Thoracic aorta (tissue), 2 donors: ENCODE data around the gene MBD3L1. TPM values are rescaled to one million over a fixed set of nuclear protein-coding genes. Genes with fewer than 3 reads are reported as not detected.

Source experiments
- ATAC-seq: fragments of 150-250 bp; one replicate; pipeline ENCODE4 v1.8.0; 2017; ENCODE audit warnings: low read depth; ENCODE audit not compliant: insufficient number of reproducible peaks, low FRiP score
- DNase-seq: peaks from one replicate; pipeline ENCODE4 v3.0.0-alpha.2; 2020; ENCODE audit warnings: low spot score
- H3K27ac ChIP-seq, 2 donors: fragments of 200-600 bp; sonication (generic); 1 replicate in 1 of 2; 2 replicates in 1 of 2; pipeline ENCODE4 v1.5.1; 2016; ENCODE audit warnings: mild to moderate bottlenecking in 2 of 2, moderate library complexity in 2 of 2
- H3K27me3 ChIP-seq: fragments of 200-600 bp; sonication (generic); replicated peaks from 2 replicates; pipeline ENCODE4 v1.6.0; 2016; ENCODE audit warnings: mild to moderate bottlenecking; ENCODE audit not compliant: insufficient read depth
- H3K36me3 ChIP-seq: fragments of 200-600 bp; sonication (generic); one replicate; pipeline ENCODE4 v1.5.1; 2016
- H3K4me1 ChIP-seq, 2 donors: fragments of 200-600 bp; sonication (generic); 1 replicate in 1 of 2; 2 replicates in 1 of 2; pipeline versions ENCODE4 v1.5.1 to v1.6.0; 2016; ENCODE audit warnings: low read depth in 2 of 2, mild to moderate bottlenecking in 1 of 2; ENCODE audit not compliant: control insufficient read depth in 1 of 2
- H3K4me3 ChIP-seq: fragments of 200-600 bp; sonication (generic); 2 replicates; pipeline ENCODE4 v1.5.1; 2016; ENCODE audit warnings: mild to moderate bottlenecking
- H3K9me3 ChIP-seq: fragments of 200-600 bp; sonication (generic); 2 replicates; pipeline ENCODE4 v1.5.1; 2016
- CTCF ChIP-seq: fragments of 200-600 bp; sonication (generic); IDR thresholded peaks from one replicate; pipeline ENCODE4 v1.5.1; 2019; ENCODE audit warnings: antibody characterized with exemption
- total RNA-seq, 2 donors: library from RNA; depleted of rRNA; stranded (reverse); fragments of >200 nt; gene quantifications; one replicate each; pipeline versions ENCODE4 v1.1.0 to v1.2.3, GENCODE V29; 2016

The MBD3L1 gene
- total RNA-seq, 2 donors from 2014 or later, result not detected

GRCh38 chr19:8831373-8831772, 804 bp upstream of the MBD3L1 start:
- peak overlapping the region in 1 of 2 donors; percentile 96 for H3K27ac ChIP-seq
- H3K9me3 ChIP-seq, result no peaks in the 10 kb centered on the region
- peak overlapping the region; percentile 87 for H3K4me3 ChIP-seq
- no peaks in the 10 kb centered on the region for H3K27me3 ChIP-seq
- no peak for TF ChIP-seq CTCF
- peaks cover 5 to 13% of the 10 kb centered on the region in 2 donors for H3K4me1 ChIP-seq
- peaks cover 16% of the 10 kb centered on the region for H3K36me3 ChIP-seq
- no peak for DNase-seq
- ATAC-seq, result no peak

- peak overlapping the region; percentile 87 for H3K4me3 ChIP-seq
- H3K27ac ChIP-seq, result peak overlapping the region; percentile 96 to 97
- ATAC-seq (peak; percentile 2), DNase-seq (no peak)
- H3K36me3 ChIP-seq, result peaks cover 12% of the 10 kb centered on the region
- peaks cover 5 to 13% of the 10 kb centered on the region in 2 donors for H3K4me1 ChIP-seq
- no peak for TF ChIP-seq CTCF
- H3K27me3 ChIP-seq, result no peaks in the 10 kb centered on the region
- no peaks in the 10 kb centered on the region for H3K9me3 ChIP-seq
These were observed 395 bp upstream of the MBD3L1 start for GRCh38 chr19:8831832-8832131.

- H3K4me1 ChIP-seq, result peaks cover 5 to 12% of the 10 kb centered on the region in 2 donors
- H3K27ac ChIP-seq, result no peak overlapping the region
- DNase-seq, result no peak
- no peak overlapping the region for H3K4me3 ChIP-seq
- no peaks in the 10 kb centered on the region for H3K9me3 ChIP-seq
- no peaks in the 10 kb centered on the region for H3K27me3 ChIP-seq
- TF ChIP-seq CTCF, result no peak
- H3K36me3 ChIP-seq, result no peaks in the 10 kb centered on the region
- no peak for ATAC-seq
These were observed 3.3 kb downstream of the MBD3L1 start for GRCh38 chr19:8835446-8835845.

- no peak for TF ChIP-seq CTCF
- no peak overlapping the region for H3K4me3 ChIP-seq
- H3K9me3 ChIP-seq, result no peaks in the 10 kb centered on the region
- no peak overlapping the region for H3K27ac ChIP-seq
- ATAC-seq, result no peak
- H3K36me3 ChIP-seq, result no peaks in the 10 kb centered on the region
- no peak for DNase-seq
- peaks cover 5 to 8% of the 10 kb centered on the region in 2 donors for H3K4me1 ChIP-seq
- no peaks in the 10 kb centered on the region for H3K27me3 ChIP-seq
These were observed 3.7 kb downstream of the MBD3L1 start for GRCh38 chr19:8835877-8836276.

- Histone ChIP-seq H3K36me3 (no peaks in the 10 kb centered on the region), H3K4me3 (no peak overlapping the region), H3K4me1 (no peaks in the 10 kb centered on the region), H3K27me3 (no peaks in the 10 kb centered on the region), H3K9me3 (no peaks in the 10 kb centered on the region), H3K27ac (no peak overlapping the region)
- TF ChIP-seq CTCF, result no peak
- DNase-seq (no peak), ATAC-seq (no peak)
These were observed 8.5 kb downstream of the MBD3L1 start for GRCh38 chr19:8840708-8841107.
